Loucy (cell line): ENCODE measurements around the gene MMRN2.
"Not testable (repeated sequence)": the region's sequence is repeated elsewhere in the genome, so short reads cannot be mapped to it uniquely, and the experiment has no call there.

Source experiments
- H2AFZ ChIP-seq: fragments of 200-600 bp; sonication (generic); 2 replicates; pipeline ENCODE4 v1.6.0; 2016; ENCODE audit warnings: antibody characterized with exemption, mild to moderate bottlenecking, low read length, moderate library complexity
- H3F3A ChIP-seq: fragments of 200-600 bp; 2 replicates; pipeline ENCODE4 v1.6.0; 2016; ENCODE audit warnings: antibody characterized with exemption, low read depth, mild to moderate bottlenecking
- H3K27me3 ChIP-seq: fragments of 200-600 bp; sonication (generic); 2 replicates; pipeline ENCODE4 v1.6.1; 2014; ENCODE audit warnings: low read length, mild to moderate bottlenecking; ENCODE audit not compliant: insufficient read depth, poor library complexity, severe bottlenecking
- H3K36me3 ChIP-seq: fragments of 200-600 bp; sonication (generic); 2 replicates; pipeline ENCODE4 v1.6.1; 2016; ENCODE audit warnings: low read length; ENCODE audit not compliant: insufficient read depth
- H3K4me1 ChIP-seq: fragments of 200-600 bp; sonication (generic); 2 replicates; pipeline ENCODE4 v1.5.1; 2014; ENCODE audit warnings: low read length, mild to moderate bottlenecking; ENCODE audit not compliant: insufficient read depth, poor library complexity, severe bottlenecking
- H3K4me2 ChIP-seq: fragments of 200-600 bp; sonication (generic); 2 replicates; pipeline ENCODE4 v1.6.0; 2014; ENCODE audit warnings: antibody characterized with exemption, low read length, low read depth, mild to moderate bottlenecking; ENCODE audit not compliant: poor library complexity, severe bottlenecking
- H3K4me3 ChIP-seq: fragments of 200-600 bp; sonication (generic); 2 replicates; pipeline ENCODE4 v1.5.1; 2014; ENCODE audit warnings: low read length, mild to moderate bottlenecking, mixed read lengths; ENCODE audit not compliant: poor library complexity, severe bottlenecking
- H3K79me2 ChIP-seq: fragments of 200-600 bp; sonication (generic); 2 replicates; pipeline ENCODE4 v1.6.1; 2014; ENCODE audit warnings: low read length; ENCODE audit not compliant: insufficient read depth
- H3K9ac ChIP-seq: fragments of 200-600 bp; sonication (generic); 2 replicates; pipeline ENCODE4 v1.6.0; 2014; ENCODE audit warnings: mild to moderate bottlenecking, low read depth, low read length, moderate library complexity; ENCODE audit not compliant: poor library complexity, severe bottlenecking
- H3K9me2 ChIP-seq: fragments of 200-600 bp; sonication (generic); replicated peaks from 2 replicates; pipeline ENCODE4 v1.6.1; 2016; ENCODE audit warnings: low read depth, low read length, mixed read lengths
- H3K9me3 ChIP-seq: fragments of 200-600 bp; sonication (generic); 2 replicates; pipeline ENCODE4 v1.6.1; 2014; ENCODE audit warnings: mild to moderate bottlenecking, antibody characterized with exemption, low read length, low read depth; ENCODE audit not compliant: insufficient read depth
- H4K20me1 ChIP-seq: fragments of 200-600 bp; sonication (generic); 2 replicates; pipeline ENCODE4 v1.6.0; 2014; ENCODE audit warnings: antibody characterized with exemption, low read length, mild to moderate bottlenecking; ENCODE audit not compliant: insufficient read depth, poor library complexity, severe bottlenecking
- EZH2phosphoT487 ChIP-seq: fragments of 200-600 bp; IDR thresholded peaks from 2 replicates; pipeline ENCODE4 v1.6.1; 2018; ENCODE audit warnings: antibody characterized with exemption, mild to moderate bottlenecking, moderate library complexity, borderline replicate concordance
- TF ChIP-seq, protein P1 (sequence below): fragments of 200-600 bp; sonication (generic); conservative IDR thresholded peaks from 2 replicates; pipeline ENCODE4 v1.5.1; 2014; ENCODE audit warnings: mild to moderate bottlenecking, antibody characterized with exemption, low read length

Gene MMRN2

DNA sequence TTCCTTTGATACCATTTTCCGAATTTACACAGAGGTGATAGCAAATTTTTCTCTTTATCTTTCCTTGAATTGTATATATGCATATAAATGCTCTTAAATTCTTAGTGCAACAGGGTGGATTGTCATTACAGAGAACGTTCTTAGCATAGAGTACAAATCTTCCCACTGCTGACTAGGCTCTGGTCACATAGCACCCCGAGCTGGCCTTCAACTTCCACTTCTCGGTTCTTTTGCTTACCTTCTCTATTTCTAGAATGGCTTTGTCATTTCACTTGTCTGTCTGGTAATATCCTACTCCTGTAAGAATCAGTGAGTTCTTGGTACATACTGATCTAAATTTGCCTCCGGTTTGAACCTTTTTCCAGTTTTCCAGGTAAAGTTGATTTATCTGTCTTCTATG lies 24.3 kb upstream of the MMRN2 start:
- H3K79me2 ChIP-seq: no peaks in the 10 kb centered on the region
- H3K36me3 ChIP-seq: no peaks in the 10 kb centered on the region
- no peak overlapping the region for H3K4me2 ChIP-seq
- no peak overlapping the region for H3K4me3 ChIP-seq
- no peak for TF ChIP-seq EZH2phosphoT487
- TF ChIP-seq, protein P1, sequence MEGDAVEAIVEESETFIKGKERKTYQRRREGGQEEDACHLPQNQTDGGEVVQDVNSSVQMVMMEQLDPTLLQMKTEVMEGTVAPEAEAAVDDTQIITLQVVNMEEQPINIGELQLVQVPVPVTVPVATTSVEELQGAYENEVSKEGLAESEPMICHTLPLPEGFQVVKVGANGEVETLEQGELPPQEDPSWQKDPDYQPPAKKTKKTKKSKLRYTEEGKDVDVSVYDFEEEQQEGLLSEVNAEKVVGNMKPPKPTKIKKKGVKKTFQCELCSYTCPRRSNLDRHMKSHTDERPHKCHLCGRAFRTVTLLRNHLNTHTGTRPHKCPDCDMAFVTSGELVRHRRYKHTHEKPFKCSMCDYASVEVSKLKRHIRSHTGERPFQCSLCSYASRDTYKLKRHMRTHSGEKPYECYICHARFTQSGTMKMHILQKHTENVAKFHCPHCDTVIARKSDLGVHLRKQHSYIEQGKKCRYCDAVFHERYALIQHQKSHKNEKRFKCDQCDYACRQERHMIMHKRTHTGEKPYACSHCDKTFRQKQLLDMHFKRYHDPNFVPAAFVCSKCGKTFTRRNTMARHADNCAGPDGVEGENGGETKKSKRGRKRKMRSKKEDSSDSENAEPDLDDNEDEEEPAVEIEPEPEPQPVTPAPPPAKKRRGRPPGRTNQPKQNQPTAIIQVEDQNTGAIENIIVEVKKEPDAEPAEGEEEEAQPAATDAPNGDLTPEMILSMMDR: no peak
- H3K9me3 ChIP-seq: no peaks in the 10 kb centered on the region
- H4K20me1 ChIP-seq: no peaks in the 10 kb centered on the region
- H3K9ac ChIP-seq: no peak overlapping the region
- H3K27me3 ChIP-seq: no peaks in the 10 kb centered on the region
- H3K9me2 ChIP-seq: no peaks in the 10 kb centered on the region
- H2AFZ ChIP-seq: no peak overlapping the region
- no peaks in the 10 kb centered on the region for H3F3A ChIP-seq
- H3K4me1 ChIP-seq: no peaks in the 10 kb centered on the region

DNA sequence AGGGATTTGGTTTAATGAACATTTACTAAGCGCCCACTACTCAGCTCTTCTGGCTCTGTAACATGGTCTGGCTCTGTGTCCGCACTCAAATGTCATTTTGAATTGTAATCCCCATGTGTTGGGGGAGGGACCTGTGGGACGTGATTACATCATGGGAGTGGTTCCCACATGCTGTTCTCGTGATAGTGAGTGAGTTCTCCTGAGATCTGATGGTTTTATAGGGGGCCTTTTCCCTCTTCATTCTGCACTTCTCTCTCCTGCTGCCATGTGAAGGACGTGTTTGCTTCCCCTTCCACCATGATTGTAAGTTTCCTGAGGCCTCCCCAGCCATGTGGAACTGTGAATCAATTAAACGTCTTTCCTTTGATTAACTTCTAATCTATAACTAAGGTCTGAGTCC lies 23.6 kb upstream of the MMRN2 start:
- H3K4me3 ChIP-seq, H3K36me3 ChIP-seq, H3K79me2 ChIP-seq, H4K20me1 ChIP-seq, H3K4me1 ChIP-seq, H3K4me2 ChIP-seq, H3F3A ChIP-seq, H3K9ac ChIP-seq, H2AFZ ChIP-seq, H3K9me3 ChIP-seq, H3K27me3 ChIP-seq, H3K9me2 ChIP-seq: not testable (repeated sequence)

DNA sequence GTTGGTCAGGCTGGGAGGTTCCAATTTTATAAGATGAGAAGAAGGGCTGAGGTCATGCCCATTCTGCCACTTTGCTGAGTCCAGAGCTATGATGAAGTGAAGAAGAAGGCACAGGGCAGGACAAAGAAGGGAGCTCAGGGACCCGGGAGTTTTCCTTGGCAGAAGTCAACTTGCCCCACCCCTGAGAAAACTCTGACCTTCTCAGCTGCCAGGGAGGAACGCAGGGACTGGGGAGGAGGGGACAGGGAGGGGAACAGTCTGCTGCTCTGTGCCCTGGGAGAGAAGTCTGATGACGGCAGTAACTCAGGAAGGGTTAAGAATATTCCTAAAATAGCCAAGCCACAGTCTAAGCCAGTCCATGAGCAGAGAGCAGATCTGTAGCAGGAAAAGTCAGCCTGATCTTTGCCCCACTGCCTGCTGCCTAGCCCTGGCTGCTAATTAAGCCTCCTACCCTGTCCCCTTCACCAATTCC lies 22.6 kb upstream of the MMRN2 start:
- H3K4me2 ChIP-seq: no peak overlapping the region
- H3K9me3 ChIP-seq: no peaks in the 10 kb centered on the region
- H3F3A ChIP-seq: no peaks in the 10 kb centered on the region
- TF ChIP-seq, protein P1: no peak
- TF ChIP-seq EZH2phosphoT487: no peak
- H3K79me2 ChIP-seq: no peaks in the 10 kb centered on the region
- H3K27me3 ChIP-seq: no peaks in the 10 kb centered on the region
- H3K4me3 ChIP-seq: no peak overlapping the region
- H2AFZ ChIP-seq: no peak overlapping the region
- no peaks in the 10 kb centered on the region for H3K4me1 ChIP-seq
- H3K9ac ChIP-seq: no peak overlapping the region
- H3K9me2 ChIP-seq: no peaks in the 10 kb centered on the region
- H4K20me1 ChIP-seq: no peaks in the 10 kb centered on the region
- H3K36me3 ChIP-seq: no peaks in the 10 kb centered on the region

DNA sequence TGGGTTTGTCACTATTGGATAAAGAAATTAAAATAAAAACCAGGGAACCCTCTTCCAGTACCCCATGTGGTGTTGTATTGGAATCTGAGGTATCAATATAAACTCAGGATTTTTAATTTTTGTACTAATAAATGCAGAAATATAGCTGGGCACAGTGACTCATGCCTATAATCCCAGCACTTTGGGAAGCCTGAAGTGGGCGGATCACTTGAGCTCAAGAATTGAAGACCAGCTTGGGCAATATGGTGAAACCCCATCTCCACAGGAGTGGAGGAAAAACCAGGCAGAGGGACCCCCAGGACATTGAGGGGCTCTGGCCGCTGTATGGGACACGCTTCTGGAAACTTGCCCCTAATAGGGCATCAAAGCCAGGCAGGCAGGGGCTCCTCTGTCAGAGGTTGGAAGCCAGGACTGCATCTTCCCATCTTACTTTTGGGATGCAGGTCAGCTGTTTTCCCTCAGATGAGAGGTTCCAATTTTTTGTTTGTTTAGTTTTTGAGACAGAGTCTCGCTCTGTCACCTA lies 21.9 kb upstream of the MMRN2 start:
- TF ChIP-seq EZH2phosphoT487: no peak
- TF ChIP-seq, protein P1: no peak

DNA sequence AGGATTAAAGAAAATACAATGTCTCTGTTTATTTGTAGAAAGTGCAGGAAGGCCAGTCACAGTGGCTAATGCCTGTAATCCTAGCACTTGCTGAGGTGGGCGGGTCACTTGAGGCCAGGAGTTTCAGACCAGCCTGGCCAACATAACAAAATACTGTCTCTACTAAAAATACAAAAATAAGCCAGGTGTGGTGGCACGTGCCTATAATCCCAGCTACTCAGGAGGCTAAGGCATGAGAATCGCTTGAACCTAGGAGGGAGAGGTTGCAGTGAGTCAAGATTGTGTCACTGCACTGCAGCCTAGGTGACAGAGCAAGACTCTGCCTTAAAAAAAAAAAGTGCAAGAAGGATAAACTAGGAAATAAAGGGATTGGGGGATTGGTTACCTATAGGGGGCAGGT lies 21.0 kb upstream of the MMRN2 start:
- H3F3A ChIP-seq, H3K4me2 ChIP-seq, H3K9me2 ChIP-seq, H3K4me1 ChIP-seq, H2AFZ ChIP-seq, H3K9ac ChIP-seq, H3K36me3 ChIP-seq, H4K20me1 ChIP-seq, H3K79me2 ChIP-seq, H3K4me3 ChIP-seq, H3K9me3 ChIP-seq, H3K27me3 ChIP-seq: not testable (repeated sequence)

More for the DNA sequence above, 21.9 kb upstream of the MMRN2 start:
- Histone ChIP-seq H3K9me2 (no peaks in the 10 kb centered on the region), H3K9me3 (no peaks in the 10 kb centered on the region), H3K79me2 (no peaks in the 10 kb centered on the region), H3K4me3 (no peak overlapping the region), H3K9ac (no peak overlapping the region), H4K20me1 (no peaks in the 10 kb centered on the region), H2AFZ (no peak overlapping the region), H3F3A (no peaks in the 10 kb centered on the region), H3K4me2 (no peak overlapping the region), H3K27me3 (no peaks in the 10 kb centered on the region), H3K36me3 (no peaks in the 10 kb centered on the region), H3K4me1 (no peaks in the 10 kb centered on the region)
